Activated CD8-positive, alpha-beta memory T cell treated with anti-CD3 and anti-CD28 coated beads for 1 hour (primary cell): ENCODE measurements around the gene BEX5.
A peak's percentile ranks its signal among the peaks of the same experiment; 100 is the strongest.
"Not testable (repeated sequence)": the region's sequence is repeated elsewhere in the genome, so short reads cannot be mapped to it uniquely, and the experiment has no call there.

ENCODE experiments used
- DNase-seq, 2 donors: peaks; one replicate each; pipeline ENCODE4 v3.0.0-alpha.2; 2020; ENCODE audit warnings: low read depth in 1 of 2; ENCODE audit errors: extremely low read depth in 1 of 2

BEX5 gene

GRCh38 chrX:102155806-102156179, at the start of gene BEX5:
Gene BEX5, minus strand, starts transcription at chrX:102155977. Its CDS starts 1,712 bp downstream, at chrX:102154265.
- peak in 1 of 2 donors; percentile 20 for DNase-seq

GRCh38 chrX:102185967-102186720, 30.4 kb upstream of the BEX5 start:
- no peak for DNase-seq

GRCh38 chrX:102154900-102155805, 624 bp downstream of the BEX5 start:
- no peak for DNase-seq

GRCh38 chrX:102154218-102154860, 1.4 kb downstream of the BEX5 start:
- no peak for DNase-seq

- not testable (repeated sequence) for DNase-seq
Observed at GRCh38 chrX:102142274-102142673, 13.5 kb downstream of the BEX5 start, which contains the start of gene TCEAL6. Gene TCEAL6, minus strand, starts transcription at chrX:102142481.

GRCh38 chrX:102141631-102142030, 14.1 kb downstream of the BEX5 start:
- not testable (repeated sequence) for DNase-seq

GRCh38 chrX:102140876-102141275, 14.9 kb downstream of the BEX5 start:
- not testable (repeated sequence) for DNase-seq

- DNase-seq, result no peak
Observed at GRCh38 chrX:102138064-102138463, 17.7 kb downstream of the BEX5 start.

- no peak for DNase-seq
Observed at GRCh38 chrX:102129473-102129872, 26.3 kb downstream of the BEX5 start.

- DNase-seq, result no peak
Observed at GRCh38 chrX:102126863-102127262, 28.9 kb downstream of the BEX5 start.

GRCh38 chrX:102126080-102126818, 29.5 kb downstream of the BEX5 start:
- DNase-seq, result not testable (repeated sequence)

GRCh38 chrX:102125436-102125835, 30.3 kb downstream of the BEX5 start, which contains the start of gene TCEAL2:
Gene TCEAL2, plus strand, starts transcription at chrX:102125679. Its CDS starts 1,152 bp downstream, at chrX:102126831.
- not testable (repeated sequence) for DNase-seq

- DNase-seq, result not testable (repeated sequence)
Observed at GRCh38 chrX:102125014-102125413, 30.8 kb downstream of the BEX5 start.

GRCh38 chrX:102115748-102116147, 40.0 kb downstream of the BEX5 start:
- no peak for DNase-seq

GRCh38 chrX:102113367-102113766, 42.4 kb downstream of the BEX5 start:
- no peak for DNase-seq
